Measurements from ENCODE around the gene JAM3.
"Not testable (repeated sequence)": the region's sequence is repeated elsewhere in the genome, so short reads cannot be mapped to it uniquely, and the experiment has no call there.

Gene JAM3

GRCh38 chr11:134113787-134114186, 44.9 kb downstream of the JAM3 start:
- DNase-seq: not testable (repeated sequence)

GRCh38 chr11:134116210-134116609, 47.3 kb downstream of the JAM3 start:
- DNase-seq: no peak

- DNase-seq: no peak
Measured at GRCh38 chr11:134118006-134118405, 49.1 kb downstream of the JAM3 start.

GRCh38 chr11:134119094-134119493, 50.2 kb downstream of the JAM3 start:
- DNase-seq: no peak

GRCh38 chr11:134120143-134120850, 51.4 kb downstream of the JAM3 start:
- DNase-seq: no peak

GRCh38 chr11:134120921-134121526, 52.2 kb downstream of the JAM3 start:
- no peak for DNase-seq

- peak in 1 of 2 donors; percentile 3 for DNase-seq
Measured at GRCh38 chr11:134124660-134125451, 56.0 kb downstream of the JAM3 start.

GRCh38 chr11:134125507-134125906, 56.6 kb downstream of the JAM3 start:
- DNase-seq: no peak

GRCh38 chr11:134126217-134126822, 57.4 kb downstream of the JAM3 start:
- no peak for DNase-seq

GRCh38 chr11:134131628-134132244, 62.9 kb downstream of the JAM3 start:
- DNase-seq: no peak

- no peak for DNase-seq
Measured at GRCh38 chr11:134132808-134133207, 63.9 kb downstream of the JAM3 start.

- no peak for DNase-seq
Measured at GRCh38 chr11:134134167-134134566, 65.3 kb downstream of the JAM3 start.

- no peak for DNase-seq
Measured at GRCh38 chr11:134138376-134138775, 69.5 kb downstream of the JAM3 start.

- no peak for DNase-seq
Measured at GRCh38 chr11:134139303-134139872, 70.5 kb downstream of the JAM3 start.

GRCh38 chr11:134139873-134140331, 71.0 kb downstream of the JAM3 start:
- peak; percentile 47 to 49 for DNase-seq

GRCh38 chr11:134140961-134141490, 72.2 kb downstream of the JAM3 start:
- DNase-seq: no peak

GRCh38 chr11:134142536-134142935, 73.7 kb downstream of the JAM3 start:
- DNase-seq: no peak

GRCh38 chr11:134143801-134144200, 74.9 kb downstream of the JAM3 start:
- no peak for DNase-seq

- no peak for DNase-seq
Measured at GRCh38 chr11:134144744-134145143, 75.9 kb downstream of the JAM3 start.

- DNase-seq: no peak
Measured at GRCh38 chr11:134145715-134146114, 76.8 kb downstream of the JAM3 start.

GRCh38 chr11:134146598-134146997, 77.7 kb downstream of the JAM3 start:
- DNase-seq: no peak

- no peak for DNase-seq
Measured at GRCh38 chr11:134149371-134149770, 80.5 kb downstream of the JAM3 start.

Measured in inflammatory macrophage (primary cell).